Hippocampal formation (tissue), 2 donors: ENCODE data around the gene DMTF1.

Experiments used
- DNase-seq, 2 donors: peaks; one replicate each; lab custom pipeline; 2025; lab: John Stamatoyannopoulos, UW

DMTF1 gene

GRCh38 chr7:87147500-87147899 lies 4.8 kb upstream of the DMTF1 start:
- no peak for DNase-seq

- DNase-seq: peak in 1 of 2 donors; percentile 69
These were observed 3.8 kb upstream of the DMTF1 start for GRCh38 chr7:87148332-87148955.

- DNase-seq: no peak
These were observed 1.1 kb upstream of the DMTF1 start for GRCh38 chr7:87151002-87151728.

GRCh38 chr7:87151729-87152111 lies 533 bp upstream of the DMTF1 start:
- DNase-seq: no peak

GRCh38 chr7:87152897-87153641 lies 816 bp downstream of the DMTF1 start:
- peak in 1 of 2 donors; percentile 58 for DNase-seq

GRCh38 chr7:87154166-87154565 lies 1.9 kb downstream of the DMTF1 start:
- DNase-seq: no peak

- no peak for DNase-seq
These were observed 2.3 kb downstream of the DMTF1 start for GRCh38 chr7:87154569-87154968.

GRCh38 chr7:87155788-87156187 lies 3.5 kb downstream of the DMTF1 start:
- DNase-seq: no peak

GRCh38 chr7:87156709-87157108 lies 4.5 kb downstream of the DMTF1 start:
- DNase-seq: no peak

- DNase-seq: no peak
These were observed 7.3 kb downstream of the DMTF1 start for GRCh38 chr7:87159538-87159937.

GRCh38 chr7:87164433-87164832 lies 12.2 kb downstream of the DMTF1 start:
- DNase-seq: no peak

- no peak for DNase-seq
These were observed 18.6 kb downstream of the DMTF1 start for GRCh38 chr7:87170828-87171227.

GRCh38 chr7:87171282-87171934 lies 19.2 kb downstream of the DMTF1 start:
- DNase-seq: no peak

GRCh38 chr7:87173471-87173870 lies 21.2 kb downstream of the DMTF1 start:
- DNase-seq: no peak

GRCh38 chr7:87178320-87178719 lies 26.1 kb downstream of the DMTF1 start:
- DNase-seq: no peak

- no peak for DNase-seq
These were observed 26.9 kb downstream of the DMTF1 start for GRCh38 chr7:87179180-87179579.

GRCh38 chr7:87187120-87187519 lies 34.9 kb downstream of the DMTF1 start:
- DNase-seq: no peak

- DNase-seq: no peak
These were observed 36.7 kb downstream of the DMTF1 start for GRCh38 chr7:87188930-87189329.

GRCh38 chr7:87190783-87191182 lies 38.5 kb downstream of the DMTF1 start:
- DNase-seq: no peak

- no peak for DNase-seq
These were observed 40.7 kb downstream of the DMTF1 start for GRCh38 chr7:87192784-87193487.

GRCh38 chr7:87193912-87194311 lies 41.7 kb downstream of the DMTF1 start:
- DNase-seq: no peak

- DNase-seq: no peak
These were observed 47.0 kb downstream of the DMTF1 start for GRCh38 chr7:87199241-87199640.
